ENCODE data around the gene ACACA.

The ACACA gene

GRCh38 chr17:37069087-37069486 lies 337.5 kb downstream of the ACACA start:
- H3K27ac ChIP-seq = no peak overlapping the region
- TF ChIP-seq CTCF (conservative IDR thresholded peaks at IDR 0.05) (no peak), ZFX (IDR thresholded peaks at IDR 0.05) (no peak)

GRCh38 chr17:37068266-37068665 lies 338.4 kb downstream of the ACACA start:
- no peak for TF ChIP-seq ZFX (IDR thresholded peaks at IDR 0.05)
- TF ChIP-seq CTCF (conservative IDR thresholded peaks at IDR 0.05) = no peak
- peak overlapping the region; percentile 66 for H3K27ac ChIP-seq

GRCh38 chr17:37067555-37068111 lies 339.0 kb downstream of the ACACA start:
- peak overlapping the region; percentile 66 for H3K27ac ChIP-seq
- TF ChIP-seq ZFX (IDR thresholded peaks at IDR 0.05) (no peak), CTCF (conservative IDR thresholded peaks at IDR 0.05) (no peak)

GRCh38 chr17:37066322-37067255 lies 340.0 kb downstream of the ACACA start:
- no peak overlapping the region for H3K27ac ChIP-seq
- TF ChIP-seq CTCF (conservative IDR thresholded peaks at IDR 0.05) (no peak), ZFX (IDR thresholded peaks at IDR 0.05) (no peak)

- TF ChIP-seq ZFX (IDR thresholded peaks at IDR 0.05) (no peak), CTCF (conservative IDR thresholded peaks at IDR 0.05) (no peak)
- no peak overlapping the region for H3K27ac ChIP-seq
Observed at GRCh38 chr17:37065486-37066321, 340.9 kb downstream of the ACACA start.

GRCh38 chr17:37064956-37065355 lies 341.7 kb downstream of the ACACA start:
- TF ChIP-seq ZFX (IDR thresholded peaks at IDR 0.05) = no peak
- TF ChIP-seq CTCF (conservative IDR thresholded peaks at IDR 0.05) = no peak

More at GRCh38 chr17:37064956-37065355, 341.7 kb downstream of the ACACA start:
- no peak overlapping the region for H3K27ac ChIP-seq

All from C4-2B (cell line).